Neural cell (in vitro differentiated cells): Measurements from ENCODE around the gene CNKSR2. TPM values are rescaled to one million over a fixed set of nuclear protein-coding genes. Genes with fewer than 3 reads are reported as not detected.

Experiments
- H2AFZ ChIP-seq: fragments of 200-600, 300-800 bp; sonication (generic), shearing (Covaris generic); 2 replicates; pipeline ENCODE4 v1.6.0; 2014; ENCODE audit warnings: low read depth, mild to moderate bottlenecking, antibody characterized with exemption, low read length, moderate library complexity
- H3F3A ChIP-seq: fragments of 200-600 bp; shearing (Covaris generic); 2 replicates; pipeline ENCODE4 v1.6.1; 2016; ENCODE audit warnings: mild to moderate bottlenecking, moderate library complexity, mixed read lengths, antibody characterized with exemption, low read length; ENCODE audit not compliant: insufficient read depth, poor library complexity, severe bottlenecking
- H3K27ac ChIP-seq: fragments of 200-600, 300-800 bp; sonication (generic), shearing (Covaris generic); 2 replicates; pipeline ENCODE4 v1.5.1; 2014; ENCODE audit warnings: mild to moderate bottlenecking, low read length, moderate library complexity
- H3K27me3 ChIP-seq: fragments of 300-800, 200-600 bp; sonication (generic), shearing (Covaris generic); 2 replicates; pipeline ENCODE4 v1.6.0; 2014; ENCODE audit warnings: mild to moderate bottlenecking, low read depth, low read length, moderate library complexity; ENCODE audit not compliant: insufficient read depth
- H3K36me3 ChIP-seq: fragments of 300-800, 200-600 bp; sonication (generic), shearing (Covaris generic); 2 replicates; pipeline ENCODE4 v1.5.1; 2014; ENCODE audit warnings: mild to moderate bottlenecking, antibody characterized with exemption, low read length, moderate library complexity; ENCODE audit not compliant: insufficient read depth
- H3K4me2 ChIP-seq: fragments of 300-800, 200-600 bp; sonication (generic), shearing (Covaris generic); 2 replicates; pipeline ENCODE4 v1.6.0; 2014; ENCODE audit warnings: mild to moderate bottlenecking, low read length
- H3K4me3 ChIP-seq: fragments of 300-800, 200-600 bp; sonication (generic), shearing (Covaris generic); 2 replicates; pipeline ENCODE4 v1.5.1; 2014; ENCODE audit warnings: mild to moderate bottlenecking, low read length, moderate library complexity
- H3K79me2 ChIP-seq: fragments of 200-600 bp; shearing (Covaris generic); replicated peaks from 2 replicates; pipeline ENCODE4 v1.6.0; 2014; ENCODE audit warnings: mild to moderate bottlenecking, low read length, moderate library complexity; ENCODE audit not compliant: insufficient read depth
- H3K9ac ChIP-seq: fragments of 300-800, 200-600 bp; sonication (generic), shearing (Covaris generic); 2 replicates; pipeline ENCODE4 v1.6.1; 2016; ENCODE audit warnings: mild to moderate bottlenecking, low read length, mixed read lengths
- H3K9me2 ChIP-seq: fragments of 200-600 bp; shearing (Covaris generic); 2 replicates; pipeline ENCODE4 v1.6.1; 2016; ENCODE audit warnings: mild to moderate bottlenecking, low read length, mixed read lengths; ENCODE audit not compliant: insufficient read depth
- H3K9me3 ChIP-seq: fragments of 200-600, 300-800 bp; sonication (generic), shearing (Covaris generic); 2 replicates; pipeline ENCODE4 v1.6.1; 2016; ENCODE audit warnings: mild to moderate bottlenecking, mixed run types, low read length, moderate library complexity, mixed read lengths
- H4K20me1 ChIP-seq: fragments of 200-600 bp; shearing (Covaris generic); 2 replicates; pipeline ENCODE4 v1.6.1; 2016; ENCODE audit warnings: mild to moderate bottlenecking, mixed run types; ENCODE audit not compliant: insufficient read depth
- CTCF ChIP-seq: fragments of 450-650 bp; IDR thresholded peaks from 2 replicates; pipeline ENCODE4 v1.5.1; 2014; ENCODE audit warnings: antibody characterized with exemption, mild to moderate bottlenecking, moderate library complexity; ENCODE audit not compliant: poor library complexity, severe bottlenecking
- EP300 ChIP-seq: fragments of 450-650 bp; conservative IDR thresholded peaks from 2 replicates; pipeline ENCODE4 v1.6.1; 2014; ENCODE audit warnings: antibody characterized with exemption, mild to moderate bottlenecking, moderate library complexity; ENCODE audit not compliant: poor library complexity, severe bottlenecking
- EZH2 ChIP-seq: fragments of 200-600, 300-800 bp; shearing (Covaris generic), sonication (generic); IDR thresholded peaks from 2 replicates; pipeline ENCODE4 v1.6.1; 2014; ENCODE audit warnings: antibody characterized with exemption, low read length, borderline replicate concordance, mild to moderate bottlenecking; ENCODE audit not compliant: insufficient read depth, poor library complexity, severe bottlenecking
- MXI1 ChIP-seq: fragments of 450-650 bp; conservative IDR thresholded peaks from 2 replicates; pipeline ENCODE4 v1.6.1; 2014; ENCODE audit warnings: antibody characterized with exemption, mild to moderate bottlenecking; ENCODE audit not compliant: poor library complexity, severe bottlenecking
- POLR2AphosphoS5 ChIP-seq: IDR thresholded peaks from 2 replicates; pipeline ENCODE4 v1.6.1; 2012
- RAD21 ChIP-seq: fragments of 450-650 bp; conservative IDR thresholded peaks from 2 replicates; pipeline ENCODE4 v1.6.1; 2014; ENCODE audit warnings: antibody characterized with exemption, mild to moderate bottlenecking, moderate library complexity
- REST ChIP-seq: IDR thresholded peaks from 2 replicates; pipeline ENCODE4 v1.6.1; 2012; ENCODE audit warnings: borderline replicate concordance
- SMC3 ChIP-seq: fragments of 450-650 bp; conservative IDR thresholded peaks from 2 replicates; pipeline ENCODE4 v1.6.1; 2014; ENCODE audit warnings: antibody characterized with exemption, mild to moderate bottlenecking, moderate library complexity; ENCODE audit not compliant: poor library complexity
- TAF1 ChIP-seq: IDR thresholded peaks from 2 replicates; pipeline ENCODE4 v1.6.1; 2012; ENCODE audit warnings: low read depth
- polyA plus RNA-seq: library from polyadenylated mRNA; depleted of rRNA; stranded (reverse); fragments of >200 nt; gene quantifications from 2 replicates; pipeline ENCODE4 v1.2.3, GENCODE V29; 2014

The CNKSR2 gene
- polyA plus RNA-seq, 1 donor from 2014 or later, result 31.1 TPM

GRCh38 chrX:21645886-21646285 lies 271.7 kb downstream of the CNKSR2 start:
- Histone ChIP-seq H3K9me2 (no peaks in the 10 kb centered on the region), H3K9me3 (no peaks in the 10 kb centered on the region), H3K36me3 (no peaks in the 10 kb centered on the region), H2AFZ (no peak overlapping the region), H3K4me2 (no peak overlapping the region), H3F3A (no peaks in the 10 kb centered on the region), H3K27ac (peak overlapping the region; percentile 39), H3K9ac (no peak overlapping the region), H3K27me3 (no peaks in the 10 kb centered on the region), H3K79me2 (no peaks in the 10 kb centered on the region), H3K4me3 (no peak overlapping the region), H4K20me1 (no peaks in the 10 kb centered on the region)
- TF ChIP-seq POLR2AphosphoS5 (peak; percentile 30), SMC3 (no peak), EZH2 (no peak), EP300 (peak; percentile 35)

GRCh38 chrX:21655901-21656586 lies 281.8 kb downstream of the CNKSR2 start:
- H4K20me1 ChIP-seq, result no peaks in the 10 kb centered on the region
- H3K4me2 ChIP-seq, result no peak overlapping the region
- no peaks in the 10 kb centered on the region for H3K27me3 ChIP-seq
- H3K4me3 ChIP-seq, result no peak overlapping the region
- H3K36me3 ChIP-seq, result no peaks in the 10 kb centered on the region
- TF ChIP-seq TAF1, result no peak
- TF ChIP-seq MXI1, result no peak
- no peak for TF ChIP-seq POLR2AphosphoS5
- no peak for TF ChIP-seq SMC3
- no peak for TF ChIP-seq REST
- TF ChIP-seq CTCF, result no peak
- TF ChIP-seq RAD21, result no peak
- no peak for TF ChIP-seq EP300
- TF ChIP-seq EZH2, result no peak
- no peak overlapping the region for H2AFZ ChIP-seq
- no peak overlapping the region for H3K27ac ChIP-seq
- H3K9ac ChIP-seq, result no peak overlapping the region
- no peaks in the 10 kb centered on the region for H3K9me3 ChIP-seq
- H3K79me2 ChIP-seq, result no peaks in the 10 kb centered on the region
- H3K9me2 ChIP-seq, result no peaks in the 10 kb centered on the region
- no peaks in the 10 kb centered on the region for H3F3A ChIP-seq
